Limb (tissue), 2 donors: ENCODE data around the gene ANKH.
A peak's percentile ranks its signal among the peaks of the same experiment; 100 is the strongest.

ENCODE experiments used
- DNase-seq, 2 donors: peaks; one replicate each; pipeline ENCODE4 v3.0.0-alpha.2; 2016; ENCODE audit errors: extremely low spot score in 2 of 2

Gene ANKH

GRCh38 chr5:14687023-14687665 is 184.4 kb downstream of the ANKH start:
- no peak for DNase-seq

- no peak for DNase-seq
These were observed 185.1 kb downstream of the ANKH start for GRCh38 chr5:14686517-14686916.

- peak; percentile 48 to 67 for DNase-seq
These were observed 185.8 kb downstream of the ANKH start for GRCh38 chr5:14685757-14686156.

GRCh38 chr5:14684757-14685156 is 186.8 kb downstream of the ANKH start:
- DNase-seq = no peak

- no peak for DNase-seq
These were observed 187.6 kb downstream of the ANKH start for GRCh38 chr5:14683906-14684455.

GRCh38 chr5:14681236-14681752 is 190.3 kb downstream of the ANKH start:
- no peak for DNase-seq

GRCh38 chr5:14679595-14679994 is 192.0 kb downstream of the ANKH start:
- DNase-seq = no peak

GRCh38 chr5:14678773-14679334 is 192.7 kb downstream of the ANKH start:
- DNase-seq = no peak

- DNase-seq = no peak
These were observed 195.3 kb downstream of the ANKH start for GRCh38 chr5:14676320-14676719.

GRCh38 chr5:14675865-14676300 is 195.7 kb downstream of the ANKH start:
- DNase-seq = no peak

- no peak for DNase-seq
These were observed 196.4 kb downstream of the ANKH start for GRCh38 chr5:14674983-14675854.

GRCh38 chr5:14673443-14673842 is 198.1 kb downstream of the ANKH start:
- no peak for DNase-seq

- DNase-seq = no peak
These were observed 198.8 kb downstream of the ANKH start for GRCh38 chr5:14672484-14673394.

- no peak for DNase-seq
These were observed 199.5 kb downstream of the ANKH start for GRCh38 chr5:14672082-14672481.

GRCh38 chr5:14671414-14671813 is 200.2 kb downstream of the ANKH start:
- DNase-seq = no peak

GRCh38 chr5:14669975-14670374 is 201.6 kb downstream of the ANKH start:
- DNase-seq = no peak

GRCh38 chr5:14669415-14669814 is 202.2 kb downstream of the ANKH start:
- no peak for DNase-seq

GRCh38 chr5:14668181-14668591 is 203.4 kb downstream of the ANKH start:
- DNase-seq = no peak

- DNase-seq = no peak
These were observed 203.8 kb downstream of the ANKH start for GRCh38 chr5:14667770-14668169.

GRCh38 chr5:14667290-14667689 is 204.3 kb downstream of the ANKH start:
- no peak for DNase-seq

- DNase-seq = no peak
These were observed 205.2 kb downstream of the ANKH start for GRCh38 chr5:14666357-14666756.
